H9 (cell line): ENCODE results near the gene IL1RAP. TPM values are rescaled to one million over a fixed set of nuclear protein-coding genes. Genes with fewer than 3 reads are reported as not detected.

Source experiments
- DNase-seq: peaks from one replicate; pipeline ENCODE4 v3.0.0-alpha.2; 2017
- H2AFZ ChIP-seq: one replicate; pipeline ENCODE4 v1.6.1; 2013; ENCODE audit warnings: mild to moderate bottlenecking, low read length, control low read depth, moderate library complexity
- H2AK5ac ChIP-seq: 2 replicates; pipeline ENCODE4 v1.6.1; 2013; ENCODE audit warnings: low read length, control low read depth, mixed read lengths; ENCODE audit not compliant: insufficient read length
- H2BK120ac ChIP-seq: one replicate; pipeline ENCODE4 v1.6.1; 2013; ENCODE audit warnings: low read depth, mild to moderate bottlenecking, low read length, control low read depth, inconsistent platforms; ENCODE audit not compliant: poor library complexity, severe bottlenecking
- H2BK12ac ChIP-seq: 2 replicates; pipeline ENCODE4 v1.6.1; 2013; ENCODE audit warnings: low read length, control low read depth, mixed read lengths, low read depth; ENCODE audit not compliant: insufficient read length
- H2BK15ac ChIP-seq: 2 replicates; pipeline ENCODE4 v1.6.1; 2013; ENCODE audit warnings: low read depth, low read length, control low read depth
- H2BK20ac ChIP-seq: one replicate; pipeline ENCODE4 v1.6.1; 2013; ENCODE audit warnings: low read depth, mild to moderate bottlenecking, low read length, control low read depth, inconsistent platforms; ENCODE audit not compliant: poor library complexity, severe bottlenecking
- H2BK5ac ChIP-seq: 2 replicates; pipeline ENCODE4 v1.6.1; 2013; ENCODE audit warnings: low read length, control low read depth, mixed read lengths; ENCODE audit not compliant: insufficient read length
- H3K14ac ChIP-seq: 2 replicates; pipeline ENCODE4 v1.6.1; 2013; ENCODE audit warnings: low read length, control low read depth; ENCODE audit not compliant: insufficient read depth
- H3K18ac ChIP-seq: 2 replicates; pipeline ENCODE4 v1.6.1; 2013; ENCODE audit warnings: low read depth, mild to moderate bottlenecking, mixed read lengths, low read length, control low read depth; ENCODE audit not compliant: insufficient read length
- H3K23ac ChIP-seq: 2 replicates; pipeline ENCODE4 v1.6.1; 2013; ENCODE audit warnings: low read length, control low read depth, mixed read lengths, low read depth; ENCODE audit not compliant: insufficient read length
- H3K23me2 ChIP-seq: 2 replicates; pipeline ENCODE4 v1.6.1; 2013; ENCODE audit warnings: low read depth, mild to moderate bottlenecking, mixed read lengths, low read length, control low read depth; ENCODE audit not compliant: insufficient read length, poor library complexity, severe bottlenecking
- H3K27ac ChIP-seq: 2 replicates; pipeline ENCODE4 v1.5.1; 2013; ENCODE audit warnings: low read length, control low read depth, mixed read lengths, low read depth; ENCODE audit not compliant: insufficient read length
- H3K27me3 ChIP-seq: 2 replicates; pipeline ENCODE4 v1.6.1; 2013; ENCODE audit warnings: low read length, control low read depth, inconsistent platforms; ENCODE audit not compliant: insufficient read depth
- H3K4ac ChIP-seq: 2 replicates; pipeline ENCODE4 v1.6.1; 2013; ENCODE audit warnings: low read depth, mild to moderate bottlenecking, control low read depth, inconsistent platforms, low read length, moderate library complexity
- H3K4me1 ChIP-seq: 2 replicates; pipeline ENCODE4 v1.6.1; 2013; ENCODE audit warnings: low read length, control low read depth, inconsistent platforms; ENCODE audit not compliant: insufficient read depth
- H3K4me2 ChIP-seq: 2 replicates; pipeline ENCODE4 v1.6.1; 2013; ENCODE audit warnings: low read length, control low read depth, mixed read lengths; ENCODE audit not compliant: insufficient read length, insufficient read depth
- H3K56ac ChIP-seq: 2 replicates; pipeline ENCODE4 v1.6.1; 2013; ENCODE audit warnings: low read depth, mild to moderate bottlenecking, mixed read lengths, low read length, control low read depth; ENCODE audit not compliant: insufficient read length
- H3K79me1 ChIP-seq: 2 replicates; pipeline ENCODE4 v1.6.1; 2013; ENCODE audit warnings: low read depth, mild to moderate bottlenecking, moderate library complexity, low read length, control low read depth, inconsistent platforms; ENCODE audit not compliant: insufficient read depth, poor library complexity, severe bottlenecking
- H3K79me2 ChIP-seq: 2 replicates; pipeline ENCODE4 v1.6.1; 2013; ENCODE audit warnings: low read length, control low read depth, inconsistent platforms; ENCODE audit not compliant: insufficient read depth
- H3K9ac ChIP-seq: 2 replicates; pipeline ENCODE4 v1.6.1; 2013; ENCODE audit warnings: low read length, control low read depth, mixed read lengths; ENCODE audit not compliant: insufficient read length; ENCODE audit errors: extremely low read depth
- H3K9me3 ChIP-seq: one replicate; pipeline ENCODE4 v1.6.1; 2013; ENCODE audit warnings: low read depth, low read length, inconsistent platforms; ENCODE audit not compliant: control insufficient read depth
- H3T11ph ChIP-seq: one replicate; pipeline ENCODE4 v1.6.1; 2013; ENCODE audit warnings: mild to moderate bottlenecking, low read length, control low read depth, inconsistent platforms
- H4K20me1 ChIP-seq: one replicate; pipeline ENCODE4 v1.6.1; 2013; ENCODE audit not compliant: control insufficient read depth, insufficient read length, insufficient read depth
- H4K5ac ChIP-seq: 2 replicates; pipeline ENCODE4 v1.6.1; 2013; ENCODE audit warnings: low read depth, mild to moderate bottlenecking, mixed read lengths, low read length, control low read depth; ENCODE audit not compliant: insufficient read length
- H4K8ac ChIP-seq: replicated peaks from 2 replicates; pipeline ENCODE4 v1.6.1; 2013; ENCODE audit warnings: low read length, control low read depth, mixed read lengths, low read depth; ENCODE audit not compliant: insufficient read length
- H4K91ac ChIP-seq: 2 replicates; pipeline ENCODE4 v1.6.1; 2013; ENCODE audit warnings: low read depth, mild to moderate bottlenecking, moderate library complexity, mixed read lengths, low read length, control low read depth; ENCODE audit not compliant: insufficient read length
- H3K27ac Mint-ChIP-seq, 3 experiments: 2 replicates in 2 of 3; 3 replicates in 1 of 3; pipeline ENCODE4 v1.8.0; 2020 to 2021; ENCODE audit warnings: mixed read lengths in 3 of 3, mild to moderate bottlenecking in 1 of 3, moderate library complexity in 1 of 3
- H3K27me3 Mint-ChIP-seq: 2 replicates; pipeline ENCODE4 v1.8.0; 2021; ENCODE audit warnings: low read depth, mild to moderate bottlenecking, moderate library complexity, mixed read lengths
- H3K36me3 Mint-ChIP-seq, 3 experiments: 2 replicates in 2 of 3; 3 replicates in 1 of 3; pipeline ENCODE4 v1.8.0; 2020 to 2021; ENCODE audit warnings: low read depth in 3 of 3, mixed read lengths in 3 of 3; ENCODE audit not compliant: insufficient read depth in 1 of 3
- H3K4me1 Mint-ChIP-seq, 2 experiments: 2 replicates each; pipeline ENCODE4 v1.8.0; 2020; ENCODE audit warnings: mixed read lengths in 2 of 2
- H3K4me3 Mint-ChIP-seq, 2 experiments: 2 replicates in 1 of 2; 3 replicates in 1 of 2; pipeline ENCODE4 v1.8.0; 2020 to 2021; ENCODE audit warnings: mild to moderate bottlenecking in 2 of 2, mixed read lengths in 2 of 2, moderate library complexity in 1 of 2
- H3K9me3 Mint-ChIP-seq, 2 experiments: 2 replicates in 1 of 2; 3 replicates in 1 of 2; pipeline ENCODE4 v1.8.0; 2020; ENCODE audit warnings: mild to moderate bottlenecking in 2 of 2, mixed read lengths in 2 of 2, moderate library complexity in 1 of 2
- CTCF ChIP-seq: fragments of 200-600 bp; sonication (generic); conservative IDR thresholded peaks from 3 replicates; pipeline ENCODE4 v1.8.0; 2021; ENCODE audit warnings: antibody characterized with exemption, mild to moderate bottlenecking
- WGBS: extraction: QIAGEN DNeasy Blood & Tissue Kit; methylation state at CpG from one replicate; pipeline ENCODE4 v1.1.7; 2013; ENCODE audit warnings: missing lambda C conversion rate, low lambda C conversion rate, mixed read lengths; ENCODE audit not compliant: insufficient read length; ENCODE audit errors: extremely low coverage; 5-methylcytosine and 5-hydroxymethylcytosine counted together
- total RNA-seq: library from RNA; stranded (reverse); gene quantifications from 2 replicates; pipeline ENCODE4 v1.2.1, GENCODE V29; 2021

Gene IL1RAP
- total RNA-seq, 1 experiment from 2014 or later: 4.6 TPM

DNA sequence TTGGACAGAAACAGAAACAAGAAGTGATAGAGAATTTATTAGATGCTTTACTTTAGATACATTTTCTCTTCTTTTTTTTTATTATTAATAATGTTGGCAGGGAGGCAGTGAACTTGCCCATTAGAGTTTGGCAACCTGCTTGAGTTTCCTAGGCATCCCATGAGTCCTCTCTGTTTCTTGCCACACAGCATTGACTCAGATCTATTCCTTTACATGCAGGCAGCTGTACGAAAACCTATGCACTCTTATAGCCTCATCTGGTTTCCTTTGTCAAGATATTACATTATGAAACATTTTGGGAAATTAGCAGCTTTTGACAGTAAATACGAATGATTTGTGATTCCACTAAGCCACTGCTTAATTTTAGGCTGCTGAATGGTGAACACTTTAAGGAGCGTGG is 23.3 kb downstream of the IL1RAP start:
- Histone ChIP-seq H3K18ac (no peak overlapping the region), H2BK15ac (no peak overlapping the region), H3K79me1 (no peaks in the 10 kb centered on the region), H3K79me2 (no peaks in the 10 kb centered on the region), H3K14ac (no peak overlapping the region), H2BK12ac (no peak overlapping the region), H3K23ac (no peak overlapping the region), H2AK5ac (no peak overlapping the region), H3K4me2 (no peak overlapping the region), H3K27ac (no peak overlapping the region), H3T11ph (no peak overlapping the region), H3K9me3 (no peaks in the 10 kb centered on the region), H4K8ac (no peak overlapping the region), H3K4me1 (peaks cover 7% of the 10 kb centered on the region; the same call in 1 of the 2 replicates), H3K9ac (no peak overlapping the region), H4K20me1 (no peaks in the 10 kb centered on the region), H2BK5ac (no peak overlapping the region), H3K27me3 (peaks cover 9% of the 10 kb centered on the region; the same call in 1 of the 2 replicates), H3K23me2 (no peaks in the 10 kb centered on the region), H2AFZ (no peak overlapping the region), H2BK20ac (no peak overlapping the region), H3K4ac (no peak overlapping the region), H2BK120ac (no peak overlapping the region), H4K5ac (no peak overlapping the region), H4K91ac (no peak overlapping the region), H3K56ac (no peak overlapping the region)
- no peak for DNase-seq
- H3K27ac Mint-ChIP-seq: no peak overlapping the region
- no peaks in the 10 kb centered on the region for H3K36me3 Mint-ChIP-seq
- peaks cover 51% of the 10 kb centered on the region for H3K27me3 Mint-ChIP-seq
- WGBS: no CpG with 5 or more reads among the region's 3 CpGs
- TF ChIP-seq CTCF: no peak
- H3K4me1 Mint-ChIP-seq: peaks cover 21 to 24% of the 10 kb centered on the region in 2 experiments
- no peak overlapping the region for H3K4me3 Mint-ChIP-seq
- no peaks in the 10 kb centered on the region; a peak in 1 of 5 replicates for H3K9me3 Mint-ChIP-seq
